Bone marrow (tissue), 2 donors: ENCODE results near the gene HYAL2.

Experiments
- DNase-seq, 2 donors: peaks; one replicate each; lab custom pipeline; 2025; lab: John Stamatoyannopoulos, UW

Gene HYAL2

GRCh38 chr3:50270422-50271224 is 51.9 kb downstream of the HYAL2 start:
- DNase-seq = no peak

GRCh38 chr3:50269977-50270413 is 52.5 kb downstream of the HYAL2 start:
- no peak for DNase-seq

GRCh38 chr3:50269460-50269859 is 53.1 kb downstream of the HYAL2 start:
- no peak for DNase-seq

GRCh38 chr3:50268703-50269451 is 53.7 kb downstream of the HYAL2 start, which contains the start of gene SEMA3B:
Gene SEMA3B, plus strand, starts transcription at chr3:50269147. Its CDS starts 94 bp downstream, at chr3:50269241.
- no peak for DNase-seq

GRCh38 chr3:50268276-50268675 is 54.3 kb downstream of the HYAL2 start:
- no peak for DNase-seq
